Adrenal gland (tissue), 5 donors: ENCODE results near the gene CIAPIN1.

Experiments
- POLR2A ChIP-seq, 2 donors: fragments of 450-650 bp; IDR thresholded peaks; one replicate each; pipeline ENCODE4 v1.6.1; 2017; ENCODE audit warnings: antibody characterized with exemption in 2 of 2, mild to moderate bottlenecking in 2 of 2, moderate library complexity in 1 of 2
- TF ChIP-seq, protein P1 (sequence below), 6 experiments: fragments of 450-650 bp in 4 of 6; fragments of 200-600 bp in 2 of 6; sonication (generic) in 1 of 6; IDR thresholded peaks; 1 replicate in 5 of 6; 2 replicates in 1 of 6; pipeline versions ENCODE4 v1.5.1 to v1.8.0; 2016 to 2021; ENCODE audit warnings: antibody characterized with exemption in 6 of 6, mild to moderate bottlenecking in 2 of 6, moderate library complexity in 1 of 6
- donor health status: DM: no; HTN: no; CAD: no.

DNA sequence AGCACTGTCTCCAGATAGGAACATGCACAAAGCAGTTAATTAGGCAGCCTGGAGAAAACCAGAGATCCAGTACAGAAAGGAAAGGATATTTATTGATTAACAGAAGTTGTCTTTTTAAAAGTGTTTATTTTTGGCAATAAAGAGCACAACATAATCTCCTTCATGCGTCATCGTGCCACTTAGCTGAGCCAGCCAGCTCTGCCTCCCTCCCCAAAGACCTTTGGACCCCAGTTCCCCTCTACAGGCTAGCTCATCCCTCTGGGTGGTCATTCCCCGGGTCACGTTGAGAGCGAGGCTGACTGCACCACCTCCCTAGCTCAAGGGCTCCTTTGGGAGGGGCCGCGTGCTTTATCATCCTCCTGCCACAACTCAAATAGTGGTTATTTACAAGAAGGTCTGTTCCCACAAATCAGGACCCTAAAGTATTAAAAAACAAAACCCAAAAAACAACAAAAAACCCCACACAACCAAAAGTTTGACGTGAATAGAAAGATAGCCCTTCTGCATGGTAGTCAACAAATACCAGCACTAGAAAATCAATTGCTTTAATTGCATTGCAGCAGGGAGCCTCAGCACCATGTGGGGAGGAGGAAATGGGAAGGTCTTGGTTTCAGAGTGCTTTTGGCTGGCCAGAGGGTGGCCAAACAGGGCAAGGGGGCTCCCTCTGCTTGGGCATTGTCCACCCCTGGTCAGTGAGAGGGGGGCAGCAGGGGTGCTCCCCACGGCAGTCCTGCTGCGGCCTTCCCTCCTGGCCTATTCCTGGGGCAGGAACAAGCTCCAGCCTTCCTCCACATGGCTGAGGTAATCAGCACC lies 24.9 kb upstream of the CIAPIN1 start:
- TF ChIP-seq POLR2A (IDR thresholded peaks at IDR 0.05), result no peak
- TF ChIP-seq, protein P1, sequence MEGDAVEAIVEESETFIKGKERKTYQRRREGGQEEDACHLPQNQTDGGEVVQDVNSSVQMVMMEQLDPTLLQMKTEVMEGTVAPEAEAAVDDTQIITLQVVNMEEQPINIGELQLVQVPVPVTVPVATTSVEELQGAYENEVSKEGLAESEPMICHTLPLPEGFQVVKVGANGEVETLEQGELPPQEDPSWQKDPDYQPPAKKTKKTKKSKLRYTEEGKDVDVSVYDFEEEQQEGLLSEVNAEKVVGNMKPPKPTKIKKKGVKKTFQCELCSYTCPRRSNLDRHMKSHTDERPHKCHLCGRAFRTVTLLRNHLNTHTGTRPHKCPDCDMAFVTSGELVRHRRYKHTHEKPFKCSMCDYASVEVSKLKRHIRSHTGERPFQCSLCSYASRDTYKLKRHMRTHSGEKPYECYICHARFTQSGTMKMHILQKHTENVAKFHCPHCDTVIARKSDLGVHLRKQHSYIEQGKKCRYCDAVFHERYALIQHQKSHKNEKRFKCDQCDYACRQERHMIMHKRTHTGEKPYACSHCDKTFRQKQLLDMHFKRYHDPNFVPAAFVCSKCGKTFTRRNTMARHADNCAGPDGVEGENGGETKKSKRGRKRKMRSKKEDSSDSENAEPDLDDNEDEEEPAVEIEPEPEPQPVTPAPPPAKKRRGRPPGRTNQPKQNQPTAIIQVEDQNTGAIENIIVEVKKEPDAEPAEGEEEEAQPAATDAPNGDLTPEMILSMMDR (IDR thresholded peaks at IDR 0.05), result no peak
